ENCODE data around the gene NUP188.

- peak; percentile 71 for TF ChIP-seq CTCF (IDR thresholded peaks at IDR 0.05; ENCODE audit: insufficient read depth, low read length)
- no peak for TF ChIP-seq POLR2AphosphoS5 (IDR thresholded peaks at IDR 0.05; ENCODE audit: low read depth)
- no peak for TF ChIP-seq SPI1 (IDR thresholded peaks at IDR 0.05; ENCODE audit: borderline replicate concordance, low read depth)
- no peak for TF ChIP-seq GABPA (IDR thresholded peaks at IDR 0.05; ENCODE audit: low read depth)
Observed at GRCh38 chr9:129006328-129007034, 59.0 kb downstream of the NUP188 start.
